IPS-20b (cell line): ENCODE measurements around the gene IRF5.
A peak's percentile ranks its signal among the peaks of the same experiment; 100 is the strongest.

ENCODE experiments used
- H3K27ac ChIP-seq: one replicate; pipeline ENCODE4 v1.5.1; 2013; ENCODE audit warnings: low read length
- H3K27me3 ChIP-seq: 2 replicates; pipeline ENCODE4 v1.6.1; 2013; ENCODE audit warnings: mild to moderate bottlenecking, low read length, inconsistent platforms; ENCODE audit not compliant: insufficient read depth
- H3K36me3 ChIP-seq: 2 replicates; pipeline ENCODE4 v1.6.1; 2013; ENCODE audit warnings: low read depth, mild to moderate bottlenecking, inconsistent platforms, low read length, moderate library complexity; ENCODE audit not compliant: insufficient read depth
- H3K4me1 ChIP-seq: 2 replicates; pipeline ENCODE4 v1.6.1; 2013; ENCODE audit warnings: mild to moderate bottlenecking, control low read depth, inconsistent platforms, low read length, moderate library complexity; ENCODE audit not compliant: insufficient read depth
- H3K4me3 ChIP-seq: 2 replicates; pipeline ENCODE4 v1.5.1; 2013; ENCODE audit warnings: mild to moderate bottlenecking, low read length, inconsistent platforms
- H3K9ac ChIP-seq: 2 replicates; pipeline ENCODE4 v1.6.1; 2013; ENCODE audit warnings: low read depth, mild to moderate bottlenecking, inconsistent platforms, low read length, moderate library complexity
- H3K9me3 ChIP-seq: 2 replicates; pipeline ENCODE4 v1.6.1; 2013; ENCODE audit warnings: mild to moderate bottlenecking, low read depth, low read length, inconsistent platforms; ENCODE audit not compliant: insufficient read depth

The IRF5 gene

DNA sequence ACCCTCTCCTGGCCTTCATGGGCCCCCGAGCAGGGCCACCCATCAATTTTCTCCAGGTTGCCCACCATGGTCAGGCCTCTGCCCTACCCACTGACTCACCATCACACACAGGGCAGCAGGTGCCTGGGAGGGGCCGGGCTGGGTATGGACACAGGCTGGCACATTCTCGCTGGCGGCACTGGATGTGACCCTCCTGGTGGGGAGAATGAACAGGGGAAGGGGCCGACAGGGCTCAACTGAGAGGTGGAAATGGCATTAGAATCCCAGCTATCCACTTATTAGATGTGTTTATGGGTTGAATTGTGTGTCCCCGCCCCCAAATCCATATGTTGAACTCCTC, 43.7 kb upstream of the IRF5 start:
- no peaks in the 10 kb centered on the region for H3K36me3 ChIP-seq
- no peak overlapping the region for H3K9ac ChIP-seq
- H3K27ac ChIP-seq = no peak overlapping the region
- peaks cover 17% of the 10 kb centered on the region for H3K27me3 ChIP-seq
- H3K4me3 ChIP-seq = no peak overlapping the region
- peaks cover 1% of the 10 kb centered on the region; the same call in 1 of the 2 replicates for H3K9me3 ChIP-seq
- H3K4me1 ChIP-seq = no peaks in the 10 kb centered on the region; the same call in 1 of the 2 replicates

DNA sequence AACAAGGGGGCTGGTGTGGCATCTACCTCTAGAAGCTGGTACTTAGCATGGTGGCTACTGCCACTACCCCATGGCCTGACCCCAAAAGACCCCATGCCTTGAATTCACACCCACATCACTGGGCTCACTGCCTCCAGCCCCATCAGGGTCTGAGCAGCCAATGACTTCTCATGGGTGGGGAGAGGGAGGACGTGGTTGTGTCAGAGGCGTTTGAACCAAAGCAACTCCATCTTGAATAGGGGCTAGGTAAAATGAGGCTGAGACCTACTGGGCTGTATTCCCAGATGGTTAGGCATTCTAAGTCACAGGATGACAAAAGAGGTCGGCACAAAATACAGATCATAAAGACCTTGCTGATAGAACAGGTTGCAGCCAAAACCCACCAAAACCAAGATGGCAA, 42.4 kb upstream of the IRF5 start:
- Histone ChIP-seq H3K9me3 (peaks cover 8% of the 10 kb centered on the region), H3K27me3 (peaks cover 12% of the 10 kb centered on the region), H3K36me3 (0 out of 2 replicates have a peak, but pooled peaks cover 3% of the 10 kb centered on the region), H3K4me3 (no peak overlapping the region), H3K27ac (no peak overlapping the region), H3K9ac (no peak overlapping the region), H3K4me1 (no peaks in the 10 kb centered on the region)

DNA sequence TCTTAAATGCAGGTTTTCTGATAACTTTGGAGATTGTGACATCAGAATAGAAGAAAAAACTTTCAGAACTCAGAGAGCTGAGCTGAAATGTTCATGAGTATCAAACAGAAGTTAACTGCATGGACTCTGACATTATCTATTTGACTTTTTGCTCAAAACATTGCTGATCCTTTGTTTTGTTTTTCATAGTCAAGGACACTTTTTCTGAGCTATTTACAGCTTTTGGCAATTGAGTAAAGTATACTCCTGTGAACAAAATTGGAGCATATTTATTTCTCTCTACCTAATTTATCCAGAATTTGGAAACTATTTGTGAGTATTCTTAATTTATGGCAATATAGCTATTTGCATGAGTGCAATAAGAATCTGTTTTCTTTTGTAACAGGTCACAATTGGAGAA, 38.3 kb upstream of the IRF5 start:
- H3K27ac ChIP-seq = no peak overlapping the region
- H3K27me3 ChIP-seq = no peaks in the 10 kb centered on the region
- H3K9me3 ChIP-seq = peaks cover 8% of the 10 kb centered on the region
- H3K4me3 ChIP-seq = no peak overlapping the region
- H3K4me1 ChIP-seq = no peaks in the 10 kb centered on the region
- 0 out of 2 replicates have a peak, but pooled peaks cover 3% of the 10 kb centered on the region for H3K36me3 ChIP-seq
- no peak overlapping the region for H3K9ac ChIP-seq

DNA sequence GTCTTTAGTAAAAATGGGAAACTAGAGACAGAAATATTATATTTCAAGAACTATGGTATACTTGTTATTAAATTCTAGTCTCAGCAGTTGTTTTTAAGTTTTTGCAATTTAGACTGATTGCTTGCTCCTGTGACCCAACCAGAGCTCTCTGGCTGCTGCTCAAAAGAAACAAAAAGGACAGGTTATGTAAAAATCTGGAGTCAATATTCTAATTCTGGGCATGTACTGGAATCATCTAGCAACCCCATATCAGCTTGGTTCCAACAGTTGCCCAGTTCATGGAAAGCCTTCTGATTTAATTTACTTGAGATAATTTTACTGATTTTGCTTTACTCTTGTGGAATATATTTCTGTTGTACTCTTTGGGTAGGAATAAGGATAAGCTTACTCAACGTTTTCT, 37.5 kb upstream of the IRF5 start:
- no peak overlapping the region for H3K4me3 ChIP-seq
- peaks cover 8% of the 10 kb centered on the region for H3K9me3 ChIP-seq
- no peaks in the 10 kb centered on the region for H3K4me1 ChIP-seq
- H3K36me3 ChIP-seq = 0 out of 2 replicates have a peak, but pooled peaks cover 3% of the 10 kb centered on the region
- no peak overlapping the region for H3K9ac ChIP-seq
- H3K27me3 ChIP-seq = no peaks in the 10 kb centered on the region
- H3K27ac ChIP-seq = no peak overlapping the region

DNA sequence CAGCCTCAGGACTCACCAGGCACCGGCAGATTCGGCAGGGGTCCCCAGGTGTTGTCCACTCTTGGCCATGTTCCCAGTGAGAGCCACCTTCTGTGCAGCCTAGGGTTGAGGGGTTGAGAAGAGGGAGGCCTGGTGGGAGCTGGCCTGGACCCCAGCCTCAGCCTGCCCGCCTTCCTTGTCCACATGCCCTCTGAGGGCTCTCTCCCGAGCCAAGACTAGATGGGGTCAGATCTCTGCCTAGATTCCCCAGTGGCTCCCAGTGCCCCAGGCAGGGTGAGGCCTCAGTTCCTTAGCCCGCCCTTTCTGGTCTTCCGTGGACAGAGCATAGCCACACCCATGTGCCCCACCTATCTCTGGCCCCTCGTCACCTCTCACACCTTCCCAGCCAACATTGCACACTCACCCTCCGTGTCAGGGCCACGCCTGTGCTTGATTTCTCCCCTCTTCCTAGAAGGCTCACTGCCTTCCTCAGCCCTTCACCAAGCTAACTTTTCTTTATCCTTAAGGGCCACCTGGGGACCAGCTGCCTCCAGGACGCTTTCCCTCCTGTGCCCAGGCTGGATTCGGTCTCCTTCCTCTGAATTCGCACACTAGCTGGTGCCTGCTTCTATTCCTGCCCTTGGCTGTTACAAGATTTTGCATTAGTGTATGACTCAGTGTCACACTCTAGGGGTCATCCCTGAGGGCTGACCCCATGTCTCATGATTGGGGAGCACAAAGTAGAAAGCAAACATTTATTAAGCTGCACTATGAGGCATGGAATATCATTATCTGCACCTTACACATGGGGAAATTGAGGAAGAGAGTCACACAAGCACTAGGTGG, 34.8 kb upstream of the IRF5 start:
- Histone ChIP-seq H3K27ac (no peak overlapping the region), H3K4me3 (no peak overlapping the region), H3K9me3 (peaks cover 8% of the 10 kb centered on the region), H3K27me3 (no peaks in the 10 kb centered on the region), H3K4me1 (no peaks in the 10 kb centered on the region), H3K36me3 (0 out of 2 replicates have a peak, but pooled peaks cover 3% of the 10 kb centered on the region), H3K9ac (no peak overlapping the region)

DNA sequence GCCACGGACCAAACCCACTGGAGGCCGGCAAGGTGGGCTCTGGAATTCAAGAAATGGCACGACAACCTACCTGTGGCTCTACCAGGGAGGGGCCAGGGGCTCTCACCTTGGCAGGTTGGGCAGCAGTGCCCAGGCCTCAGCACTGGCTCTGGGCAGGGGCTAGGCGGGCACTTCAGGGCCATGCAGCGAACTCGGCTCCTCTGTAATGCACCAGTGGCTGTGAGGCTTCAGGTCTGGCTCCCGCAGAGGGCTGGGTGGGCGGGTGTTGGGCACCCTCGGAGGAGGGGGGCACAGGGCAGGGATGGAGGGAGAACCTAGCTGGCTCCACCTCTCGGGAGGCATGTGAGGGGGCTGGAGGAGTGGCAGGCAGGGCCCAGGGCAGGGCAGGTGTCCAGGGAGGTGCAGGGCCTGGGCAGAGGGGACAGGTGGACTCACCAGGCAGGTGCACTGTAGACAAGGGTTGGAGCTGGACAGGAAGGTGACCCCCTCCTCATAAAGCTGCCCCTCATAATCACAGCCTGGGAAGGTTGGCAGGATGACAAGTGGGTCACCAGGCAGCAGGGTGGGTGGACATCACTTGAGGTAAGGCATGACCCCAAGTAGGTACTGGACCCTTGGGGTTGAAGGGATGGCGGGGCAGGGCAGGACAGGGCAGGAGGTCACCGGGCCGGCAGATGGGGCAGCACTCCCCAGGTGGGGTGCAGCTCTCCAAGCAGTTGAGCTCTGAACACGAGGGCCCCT, 33.9 kb upstream of the IRF5 start:
- 0 out of 2 replicates have a peak, but pooled peaks cover 3% of the 10 kb centered on the region for H3K36me3 ChIP-seq
- H3K4me1 ChIP-seq = no peaks in the 10 kb centered on the region
- peaks cover 8% of the 10 kb centered on the region for H3K9me3 ChIP-seq
- H3K9ac ChIP-seq = no peak overlapping the region
- no peak overlapping the region for H3K27ac ChIP-seq
- H3K27me3 ChIP-seq = peaks cover under 1% of the 10 kb centered on the region; the same call in 1 of the 2 replicates
- no peak overlapping the region for H3K4me3 ChIP-seq

DNA sequence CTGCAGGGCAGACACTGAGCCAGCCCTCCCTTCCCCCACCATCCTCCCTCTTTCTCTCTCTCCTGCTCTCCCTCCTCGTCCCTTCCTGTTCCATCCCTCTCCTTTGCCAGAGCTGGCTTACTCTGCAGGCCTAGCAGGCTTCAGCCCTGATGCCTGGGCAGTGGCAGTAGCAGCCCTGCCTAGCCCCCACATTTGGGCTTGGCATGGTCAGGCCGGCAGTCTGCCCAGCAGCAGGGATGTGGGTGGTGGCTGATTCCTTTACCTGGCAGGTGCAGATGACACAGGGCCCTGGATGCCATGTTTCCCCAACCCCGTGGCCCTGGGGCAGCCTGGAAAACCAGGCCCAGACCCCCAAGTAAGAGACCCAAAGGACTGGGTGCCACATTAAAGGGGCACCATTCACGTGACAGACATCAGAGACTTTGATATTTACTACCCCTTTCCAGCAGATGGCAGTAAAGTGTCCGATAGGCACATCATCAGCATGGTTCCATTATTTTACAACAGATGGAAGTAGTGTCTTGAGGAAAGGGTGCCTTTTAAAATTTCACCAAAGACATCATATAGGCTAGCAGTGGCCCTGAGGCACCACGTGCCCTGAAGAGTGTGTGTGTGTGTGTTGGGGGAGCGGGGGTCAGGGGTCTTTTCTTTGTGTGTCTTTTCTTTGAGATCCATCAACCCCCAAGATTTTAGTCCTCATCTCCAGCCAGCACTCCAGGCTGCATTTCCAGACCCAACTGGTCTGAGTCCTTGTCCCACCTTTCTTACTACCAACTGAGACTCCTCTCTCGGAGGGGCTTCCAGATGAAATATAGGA, 33.1 kb upstream of the IRF5 start:
- Histone ChIP-seq H3K9me3 (peaks cover 1% of the 10 kb centered on the region), H3K27ac (no peak overlapping the region), H3K27me3 (peaks cover 9% of the 10 kb centered on the region; the same call in 1 of the 2 replicates), H3K36me3 (no peaks in the 10 kb centered on the region), H3K4me1 (no peaks in the 10 kb centered on the region), H3K9ac (no peak overlapping the region), H3K4me3 (no peak overlapping the region)

DNA sequence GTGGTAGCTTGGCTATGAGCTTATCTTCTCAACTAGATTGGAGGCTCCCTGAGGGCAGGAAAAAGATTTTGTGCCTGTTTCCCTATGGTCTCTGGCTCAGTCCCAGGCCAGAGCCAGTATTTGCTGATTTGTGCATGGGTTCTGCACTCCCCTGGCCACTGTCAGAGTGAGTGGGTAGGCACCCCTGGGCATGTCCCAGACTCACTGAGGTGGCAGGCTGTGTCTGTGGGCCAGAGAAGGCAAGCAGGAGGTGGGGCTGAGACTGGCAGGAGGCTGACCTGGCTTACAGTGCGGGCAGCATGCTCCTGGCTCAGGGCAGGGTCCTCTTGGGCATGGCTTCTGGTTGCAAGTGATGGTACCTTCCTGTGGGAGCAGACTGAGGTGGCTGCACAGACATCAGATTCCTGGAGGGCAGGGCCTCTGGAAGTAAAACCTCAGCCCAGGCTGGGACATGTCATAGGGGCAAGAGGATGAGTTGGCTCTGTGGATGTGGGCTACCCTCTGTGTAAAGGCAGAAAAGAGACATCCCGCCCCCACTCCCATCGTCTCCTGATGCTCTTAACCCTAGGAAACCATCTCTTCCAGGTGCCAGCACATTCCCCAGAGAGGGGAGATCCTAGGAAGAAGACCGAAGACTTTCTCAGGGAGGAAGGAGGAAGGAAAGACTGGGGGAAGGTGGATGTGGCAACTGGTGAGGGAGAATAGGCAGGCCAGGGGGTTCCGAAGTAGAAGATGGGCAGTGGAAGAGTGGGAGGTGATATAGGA, 31.5 kb upstream of the IRF5 start:
- H3K4me3 ChIP-seq = no peak overlapping the region
- no peak overlapping the region for H3K27ac ChIP-seq
- no peaks in the 10 kb centered on the region for H3K36me3 ChIP-seq
- peaks cover 25% of the 10 kb centered on the region for H3K27me3 ChIP-seq
- no peaks in the 10 kb centered on the region for H3K9me3 ChIP-seq
- H3K4me1 ChIP-seq = peaks cover 5% of the 10 kb centered on the region; the same call in 1 of the 2 replicates
- no peak overlapping the region for H3K9ac ChIP-seq

DNA sequence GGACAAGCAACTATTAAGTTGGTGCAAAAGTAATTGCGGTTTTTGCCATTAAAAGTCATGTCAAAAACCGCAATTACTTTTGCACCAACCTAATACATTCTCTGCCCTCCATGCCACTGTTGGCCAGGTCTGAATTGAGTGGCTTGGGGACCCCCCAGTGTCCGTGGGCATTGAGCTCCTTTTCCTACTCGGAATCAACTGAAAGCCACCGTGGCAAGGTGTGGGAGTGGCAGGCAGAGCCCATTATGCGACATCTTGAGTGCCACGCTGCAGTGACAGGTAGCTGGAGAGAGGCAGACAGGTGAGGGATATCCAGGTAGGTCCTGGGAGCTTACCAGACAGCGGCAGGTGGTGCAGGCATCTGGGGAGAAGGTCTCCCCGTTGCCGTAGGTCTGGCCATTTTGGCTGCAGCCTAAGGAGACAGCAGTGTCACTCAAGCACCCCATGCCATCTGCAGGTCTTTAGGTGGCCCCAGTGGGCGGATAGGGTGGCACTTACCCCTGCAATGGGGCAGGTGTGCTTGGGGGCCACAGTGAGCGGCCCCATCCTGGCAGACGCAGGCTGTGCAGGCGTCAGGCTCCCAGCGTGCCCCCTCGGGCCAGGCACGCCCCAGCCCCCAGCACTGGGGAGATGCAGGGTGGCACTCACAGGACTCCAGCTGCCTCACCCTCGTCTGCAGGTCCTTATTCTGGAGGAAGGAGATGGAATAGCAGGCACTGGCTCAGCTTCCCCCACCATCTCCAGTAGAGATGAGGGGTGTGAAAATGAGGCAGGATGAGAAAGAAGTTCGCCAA, 30.8 kb upstream of the IRF5 start:
- H3K4me1 ChIP-seq = peaks cover 7% of the 10 kb centered on the region; the same call in 1 of the 2 replicates
- no peaks in the 10 kb centered on the region for H3K36me3 ChIP-seq
- no peaks in the 10 kb centered on the region for H3K9me3 ChIP-seq
- H3K4me3 ChIP-seq = no peak overlapping the region
- H3K9ac ChIP-seq = no peak overlapping the region
- H3K27ac ChIP-seq = no peak overlapping the region
- peaks cover 25% of the 10 kb centered on the region for H3K27me3 ChIP-seq

DNA sequence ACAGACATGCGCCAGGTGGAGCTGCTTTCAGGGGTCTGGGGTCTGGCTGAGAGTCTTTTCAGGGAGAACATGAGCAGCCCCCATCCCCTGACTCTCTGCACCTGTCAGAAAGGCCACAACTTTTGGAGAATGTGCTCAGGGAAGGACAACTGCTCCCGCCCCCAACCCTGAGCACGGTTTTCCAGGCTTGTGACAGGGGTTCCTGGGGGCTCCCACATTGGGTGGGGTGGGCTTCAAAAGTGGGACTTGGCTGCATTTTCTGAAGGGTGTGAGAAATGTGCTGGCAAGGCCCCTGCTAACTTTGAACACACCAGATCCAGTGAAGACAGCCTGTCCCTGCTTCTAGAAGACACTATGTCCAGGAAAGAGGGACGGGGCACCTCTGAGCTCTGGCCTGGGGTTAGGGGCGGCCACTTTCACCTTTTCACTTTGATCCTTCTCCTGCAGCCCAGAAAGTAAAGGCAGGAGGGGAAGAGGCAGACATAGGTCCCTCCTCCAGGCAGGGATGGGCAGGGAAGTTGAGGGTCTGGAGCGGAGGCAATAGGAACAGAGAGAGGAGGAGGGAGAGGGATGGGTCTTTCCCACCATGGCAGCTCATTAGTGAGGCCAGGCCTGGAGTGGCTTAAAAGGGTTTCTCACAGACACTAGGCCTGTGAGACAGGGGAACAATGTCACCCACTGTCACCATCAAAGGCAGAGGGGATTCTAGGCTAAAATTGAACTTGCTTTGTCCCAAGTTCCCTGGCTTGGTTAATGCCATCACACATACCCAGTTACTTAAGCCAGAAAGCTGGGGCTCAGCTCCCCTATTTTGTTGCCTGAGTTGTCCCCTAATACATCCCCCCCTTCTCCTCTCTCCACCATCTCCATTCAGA, 28.7 kb upstream of the IRF5 start:
- Histone ChIP-seq H3K9ac (no peak overlapping the region; the same call in 1 of the 2 replicates), H3K36me3 (no peaks in the 10 kb centered on the region), H3K27me3 (peaks cover 25% of the 10 kb centered on the region), H3K27ac (no peak overlapping the region), H3K4me3 (peak overlapping the region; percentile 76), H3K4me1 (peaks cover 7% of the 10 kb centered on the region; the same call in 1 of the 2 replicates), H3K9me3 (no peaks in the 10 kb centered on the region)
